Measurements from ENCODE around the gene MCF2L2. TPM values are rescaled to one million over a fixed set of nuclear protein-coding genes. Genes with fewer than 3 reads are reported as not detected.
A peak's percentile ranks its signal among the peaks of the same experiment; 100 is the strongest.
"Not testable (repeated sequence)": the region's sequence is repeated elsewhere in the genome, so short reads cannot be mapped to it uniquely, and the experiment has no call there.

MCF2L2 gene
- total RNA-seq, 1 donor from 2014 or later = 1.1 TPM

- DNase-seq (ENCODE audit: low spot score) = peak; percentile 93
- intact Hi-C loops (cut with DNase I) = no loop called here
Measured at GRCh38 chr3:183447206-183448001, 19.0 kb upstream of the MCF2L2 start.

- intact Hi-C loops (cut with DNase I) = no loop called here
- DNase-seq (ENCODE audit: low spot score) = no peak
Measured at GRCh38 chr3:183446838-183447205, 18.4 kb upstream of the MCF2L2 start.

DNA sequence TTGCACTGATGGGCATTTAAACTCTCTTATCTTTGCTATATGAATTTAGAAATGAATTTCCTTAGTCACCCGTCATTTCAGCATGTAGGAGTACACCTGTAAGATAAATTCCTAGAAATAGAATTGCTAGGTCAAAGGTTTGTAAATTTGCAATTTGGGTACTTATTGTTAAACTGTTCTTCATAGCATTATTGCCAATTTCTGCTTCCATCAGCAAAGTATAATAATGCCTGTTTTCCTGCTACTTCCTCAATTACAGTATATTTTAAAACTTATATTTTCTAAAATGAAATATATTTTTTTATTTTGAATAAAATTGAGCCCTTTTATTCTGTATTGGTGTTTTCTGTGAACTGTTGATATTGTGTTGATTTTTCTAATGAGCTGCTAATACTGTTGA, 16.3 kb upstream of the MCF2L2 start:
- no peak for DNase-seq (ENCODE audit: low spot score)
- intact Hi-C loops (cut with DNase I) = no loop called here

GRCh38 chr3:183443395-183444385, 15.3 kb upstream of the MCF2L2 start:
- intact Hi-C loops (cut with DNase I) = no loop called here
- DNase-seq (ENCODE audit: low spot score) = no peak

DNA sequence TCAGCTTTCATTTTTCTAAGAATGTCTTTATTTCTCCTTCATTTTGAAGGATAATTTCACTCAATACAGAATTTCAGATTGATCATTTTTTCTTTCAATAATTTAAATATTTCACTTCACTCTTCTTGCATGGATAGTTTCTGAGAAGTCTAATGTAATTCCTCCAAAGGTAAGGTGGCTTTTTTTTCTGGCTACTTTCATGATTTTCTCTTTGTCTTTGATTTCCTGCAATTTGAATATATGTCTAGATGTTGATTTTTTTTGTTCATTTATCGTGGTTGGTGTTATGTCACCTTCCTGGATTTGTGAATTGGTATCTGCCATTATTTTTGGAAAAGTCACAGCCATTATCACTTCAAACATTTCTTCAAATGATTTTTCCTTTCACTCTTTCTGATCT, 14.6 kb upstream of the MCF2L2 start:
- no peak for DNase-seq (ENCODE audit: low spot score)
- intact Hi-C loops (cut with DNase I) = no loop called here

- DNase-seq (ENCODE audit: low spot score); intact Hi-C loops (cut with DNase I): not testable (repeated sequence)
Measured at GRCh38 chr3:183440521-183440920, 12.1 kb upstream of the MCF2L2 start.

DNA sequence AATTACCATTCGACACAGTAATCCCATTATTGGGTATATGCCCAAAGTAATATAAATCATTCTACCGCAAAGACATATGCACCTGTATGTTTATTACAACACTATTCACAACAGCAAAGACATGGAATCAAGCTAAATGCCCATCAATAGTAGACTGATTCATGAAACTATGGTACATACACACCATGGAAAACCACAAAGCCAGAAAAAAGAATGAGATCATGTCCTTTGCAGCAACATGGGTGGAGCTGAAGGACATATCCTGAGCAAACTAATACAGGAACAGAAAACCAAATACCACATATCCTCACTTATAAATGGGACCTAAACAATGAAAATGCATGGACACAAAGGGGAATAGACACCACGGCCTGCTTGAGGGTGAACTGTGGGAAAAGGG, 11.1 kb upstream of the MCF2L2 start:
- DNase-seq (ENCODE audit: low spot score) = no peak
- intact Hi-C loops (cut with DNase I) = no loop called here

GRCh38 chr3:183438735-183439134, 10.3 kb upstream of the MCF2L2 start:
- intact Hi-C loops (cut with DNase I) = no loop called here
- DNase-seq (ENCODE audit: low spot score) = no peak

- intact Hi-C loops (cut with DNase I) = no loop called here
- no peak for DNase-seq (ENCODE audit: low spot score)
Measured at GRCh38 chr3:183437666-183438564, 9.5 kb upstream of the MCF2L2 start.

- intact Hi-C loops (cut with DNase I) = no loop called here
- no peak for DNase-seq (ENCODE audit: low spot score)
Measured at GRCh38 chr3:183437061-183437460, 8.6 kb upstream of the MCF2L2 start.

DNA sequence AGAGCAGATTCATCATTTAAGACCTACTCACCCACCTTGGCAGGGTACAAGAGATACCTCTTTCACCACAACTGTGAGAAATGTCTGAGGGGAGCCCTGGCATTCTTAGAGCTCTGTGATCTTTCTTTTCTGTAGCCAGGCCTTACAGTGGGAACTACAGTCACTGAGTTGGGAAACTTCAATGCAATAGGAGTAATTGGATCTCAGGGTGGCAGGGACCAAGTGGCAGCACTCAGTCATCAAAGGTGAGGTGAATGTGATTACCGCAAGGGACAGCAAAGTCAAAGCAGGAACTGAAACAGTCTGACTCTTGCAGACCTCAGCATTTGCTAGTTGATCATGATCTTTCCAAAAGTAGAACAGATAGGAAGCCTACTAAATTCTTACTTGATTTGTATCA, 7.2 kb upstream of the MCF2L2 start:
- intact Hi-C loops (cut with DNase I) = no loop called here
- no peak for DNase-seq (ENCODE audit: low spot score)

DNA sequence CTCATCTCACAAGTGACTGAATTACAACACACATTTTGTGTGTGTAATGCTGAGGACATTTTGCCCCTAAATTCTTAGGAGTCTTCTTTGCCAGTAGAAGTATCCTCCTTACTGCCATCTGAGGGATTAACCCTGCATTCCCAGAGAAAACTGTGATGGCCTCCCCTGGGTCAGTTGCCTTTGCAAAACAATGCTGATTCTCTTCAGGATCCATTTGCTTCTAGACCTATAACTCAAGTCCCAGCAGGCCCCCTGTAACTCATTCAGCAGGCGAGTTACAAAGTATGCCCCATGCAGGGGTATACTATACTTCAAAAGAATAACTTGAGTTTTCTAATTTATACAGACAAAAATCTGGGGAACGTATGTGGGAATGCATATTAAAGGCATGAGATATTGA, 6.6 kb upstream of the MCF2L2 start:
- no peak for DNase-seq (ENCODE audit: low spot score)
- intact Hi-C loops (cut with DNase I) = no loop called here

GRCh38 chr3:183434503-183434902, 6.1 kb upstream of the MCF2L2 start:
- intact Hi-C loops (cut with DNase I) = no loop called here
- DNase-seq (ENCODE audit: low spot score) = no peak

DNA sequence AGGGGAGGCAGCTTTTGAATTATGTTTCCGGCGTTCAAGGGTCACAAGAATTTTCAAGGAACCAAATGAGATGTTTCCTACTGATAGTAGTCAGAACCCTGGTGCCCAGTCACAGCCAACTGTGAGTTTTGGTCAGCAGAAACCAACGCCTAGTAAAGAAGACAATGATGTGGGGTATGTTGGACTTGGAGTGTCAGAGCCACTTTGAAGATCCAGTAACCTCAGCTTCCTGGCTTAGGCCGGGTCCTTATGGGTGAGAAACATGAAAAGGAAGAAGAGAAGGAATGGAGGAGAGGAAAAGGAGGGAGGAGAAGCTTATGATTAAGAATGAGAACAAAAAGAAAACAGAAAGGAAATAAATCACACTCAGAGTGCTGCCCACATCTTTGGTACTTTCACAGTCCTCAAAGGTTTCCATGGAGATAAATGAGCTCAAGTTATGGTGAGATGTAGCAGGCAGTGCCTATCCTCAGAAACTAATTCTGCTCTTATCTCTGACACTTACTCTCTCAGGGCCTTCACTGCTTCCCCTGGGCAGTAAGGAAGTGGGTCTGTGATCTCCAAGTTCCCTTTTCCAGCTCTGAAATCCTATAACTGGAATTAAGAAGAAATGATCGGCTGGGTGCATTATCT, 2.0 kb upstream of the MCF2L2 start:
- DNase-seq (ENCODE audit: low spot score) = no peak
- intact Hi-C loops (cut with DNase I) = no loop called here

DNA sequence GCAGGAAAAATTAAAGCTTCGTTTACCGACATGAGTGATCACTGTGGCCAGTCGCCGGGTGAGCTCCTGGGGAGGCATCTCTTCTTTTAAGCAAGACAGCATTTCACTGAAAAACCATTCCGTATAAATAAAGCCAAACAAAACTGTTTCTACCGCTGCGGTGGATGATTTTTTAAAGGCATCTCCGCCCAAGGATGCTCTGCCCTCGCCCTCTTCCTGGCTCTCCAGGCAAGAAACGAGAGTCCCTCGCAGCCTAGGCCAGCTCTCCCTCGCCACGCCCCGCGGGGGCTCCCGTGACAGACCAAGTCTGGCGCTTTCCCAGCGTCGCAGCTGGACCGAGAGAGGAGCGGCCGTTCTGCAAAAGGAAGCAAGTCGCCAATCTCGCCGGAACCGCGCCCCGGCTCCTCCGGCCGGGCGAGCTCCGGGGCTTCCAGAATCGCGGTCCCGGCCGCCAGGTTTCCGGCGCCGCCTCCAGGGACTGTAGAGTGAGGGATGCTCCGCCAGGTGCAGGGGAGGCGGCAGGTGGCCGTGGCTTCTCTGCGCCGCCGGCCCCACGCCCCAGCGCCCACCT, 458 bp downstream of the MCF2L2 start:
- intact Hi-C loops (cut with DNase I) = no loop called here
- DNase-seq (ENCODE audit: low spot score) = no peak

DNA sequence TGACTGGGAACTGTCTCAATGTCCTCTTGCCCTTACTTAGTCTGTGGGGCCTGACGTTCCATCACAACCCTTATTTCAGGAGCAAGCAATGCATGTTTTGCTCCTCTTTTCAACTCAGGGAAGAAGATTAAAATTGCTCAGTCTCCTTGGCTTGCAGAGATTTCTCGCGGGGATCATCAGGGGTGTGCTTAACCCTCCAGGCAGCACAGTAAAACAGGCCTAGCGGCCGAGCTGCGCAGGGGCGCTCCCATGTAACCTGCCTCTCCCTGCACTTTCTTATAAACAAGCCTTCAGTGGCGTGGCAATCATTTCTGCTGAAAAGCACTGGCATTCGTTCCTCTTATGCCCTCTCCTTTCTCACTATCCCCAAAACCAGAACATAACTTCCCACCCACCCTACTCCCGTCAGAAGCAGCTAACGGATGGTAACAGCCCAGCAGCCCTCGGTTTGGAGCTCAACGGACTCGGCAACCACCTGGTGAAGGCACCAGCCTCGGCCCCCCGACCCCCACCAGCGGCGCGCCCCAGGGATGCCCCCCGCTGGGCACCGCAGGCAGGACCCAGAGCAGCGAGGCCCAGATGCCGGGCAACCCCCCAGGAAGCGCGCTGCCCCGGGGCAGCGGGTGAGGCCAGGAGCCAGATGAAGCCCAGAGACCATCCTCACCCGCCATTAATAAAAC, 1.1 kb downstream of the MCF2L2 start:
- DNase-seq (ENCODE audit: low spot score) = no peak
- intact Hi-C loops (cut with DNase I) = no loop called here

DNA sequence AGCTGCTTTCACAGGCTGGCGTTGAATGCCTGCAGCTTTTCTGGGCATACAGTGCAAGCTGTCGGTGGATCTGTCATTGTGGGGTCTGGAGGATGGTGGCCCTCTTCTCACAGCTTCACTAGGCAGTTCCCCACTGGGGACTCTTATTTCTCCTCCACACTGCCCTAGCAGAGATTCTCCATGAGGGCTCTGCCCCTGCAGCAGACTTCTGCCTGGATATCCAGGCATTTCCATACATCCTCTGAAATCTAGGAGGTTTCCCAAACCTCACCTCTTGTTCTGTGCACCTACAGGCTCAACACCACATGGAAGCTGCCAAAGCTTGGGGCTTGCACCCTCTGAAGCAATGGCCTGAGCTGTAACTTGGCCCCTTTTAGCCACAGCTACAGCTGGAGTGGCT, 9.6 kb downstream of the MCF2L2 start:
- DNase-seq (ENCODE audit: low spot score); intact Hi-C loops (cut with DNase I): not testable (repeated sequence)

GRCh38 chr3:183411216-183411922, 17.1 kb downstream of the MCF2L2 start:
- intact Hi-C loops (cut with DNase I) = no loop called here
- DNase-seq (ENCODE audit: low spot score) = no peak

Data from cardiac septum (tissue), 1 donor.